Panc1 (cell line): Measurements from ENCODE around the gene CLSTN2. TPM values are rescaled to one million over a fixed set of nuclear protein-coding genes. Genes with fewer than 3 reads are reported as not detected.

Experiments
- ATAC-seq: fragments of 200-7000 bp; cut with Tn5 transposase; 2 replicates; pipeline ENCODE4 v1.9.1; 2020; ENCODE audit warnings: mild to moderate bottlenecking, moderate library complexity
- BruUV-seq: library from RNA; stranded (reverse); fragments of 400-500 nt; replicated peaks from 2 replicates; lab custom pipeline; 2021; lab: Mats Ljungman, UMichigan
- CTCF ChIA-PET: fragments of 300-600 bp; sonication (Branson Sonifier 250); formaldehyde crosslinking; loops from one replicate; lab custom pipeline; 2022; ENCODE audit warnings: antibody characterized with exemption; lab: Charles Lee
- POLR2A ChIA-PET: fragments of 300-600 bp; sonication (Branson Sonifier 250); formaldehyde crosslinking; loops from one replicate; lab custom pipeline; 2022; ENCODE audit warnings: antibody characterized with exemption; lab: Charles Lee
- DNase-seq: peaks from one replicate; pipeline ENCODE4 v3.0.0-alpha.2; 2010; ENCODE audit warnings: low read depth, low spot score
- H3K27ac ChIP-seq: 2 replicates; pipeline ENCODE4 v1.5.1; 2011; ENCODE audit warnings: mild to moderate bottlenecking, low read length, inconsistent platforms
- H3K27me3 ChIP-seq: fragments of 200-500 bp; sonication (Bioruptor generic); 2 replicates; pipeline ENCODE4 v1.6.0; 2014; ENCODE audit warnings: low read length, inconsistent platforms; ENCODE audit not compliant: control insufficient read depth, insufficient read depth
- H3K36me3 ChIP-seq: fragments of 200-500 bp; sonication (Bioruptor generic); 2 replicates; pipeline ENCODE4 v1.5.1; 2014; ENCODE audit warnings: inconsistent platforms, mild to moderate bottlenecking, low read length, moderate library complexity; ENCODE audit not compliant: control insufficient read depth, insufficient read depth
- H3K4me1 ChIP-seq: 2 replicates; pipeline ENCODE4 v1.5.1; 2011; ENCODE audit warnings: inconsistent platforms, mild to moderate bottlenecking, low read length, moderate library complexity; ENCODE audit not compliant: control insufficient read depth, insufficient read depth
- H3K4me3 ChIP-seq, 2 experiments: 2 replicates each; pipeline ENCODE4 v1.5.1; 2011 to 2012; ENCODE audit warnings: low read depth in 2 of 2, low read length in 2 of 2, mild to moderate bottlenecking in 2 of 2, inconsistent platforms in 1 of 2, moderate library complexity in 1 of 2
- H3K9me3 ChIP-seq: fragments of 200-500 bp; sonication (Bioruptor generic); 2 replicates; pipeline ENCODE4 v1.5.1; 2014; ENCODE audit warnings: low read depth, mild to moderate bottlenecking, inconsistent platforms, low read length, moderate library complexity; ENCODE audit not compliant: control insufficient read depth, insufficient read depth
- CTCF ChIP-seq: fragments of 450-650 bp; IDR thresholded peaks from 2 replicates; pipeline ENCODE4 v1.5.1; 2017; ENCODE audit warnings: mild to moderate bottlenecking
- POLR2AphosphoS5 ChIP-seq: IDR thresholded peaks from 2 replicates; pipeline ENCODE4 v1.6.1; 2012; ENCODE audit warnings: mild to moderate bottlenecking, low read depth, low read length, moderate library complexity
- REST ChIP-seq, 2 experiments: IDR thresholded peaks; 2 replicates each; pipeline ENCODE4 v1.6.1; 2011 to 2012; ENCODE audit warnings: low read depth in 2 of 2, control low read depth in 1 of 2, low read length in 1 of 2, mild to moderate bottlenecking in 1 of 2, moderate library complexity in 1 of 2; ENCODE audit not compliant: insufficient read depth in 1 of 2
- SIN3A ChIP-seq: IDR thresholded peaks from 2 replicates; pipeline ENCODE4 v1.6.1; 2012; ENCODE audit warnings: low read depth, mild to moderate bottlenecking, low read length, moderate library complexity, borderline replicate concordance; ENCODE audit not compliant: insufficient read depth
- TCF7L2 ChIP-seq: IDR thresholded peaks from 2 replicates; pipeline ENCODE4 v1.6.1; 2011; ENCODE audit warnings: mild to moderate bottlenecking, low read depth, low read length, inconsistent platforms
- in situ Hi-C: cut with HindIII; loops from 2 replicates; pipeline ENCODE4 v1.10.0; 2016; ENCODE audit warnings: low sequenced_read_pairs, low pct_unique_long_range_greater_than_20kb
- intact Hi-C: fragments of 100-400 bp; cut with micrococcal nuclease; formaldehyde crosslinking; loops from one replicate; pipeline ENCODE4 v1.10.0; 2022; ENCODE audit not compliant: unreplicated experiment
- total RNA-seq: library from RNA; stranded (reverse); gene quantifications from one replicate; pipeline ENCODE4 v1.2.1, GENCODE V29; 2021; ENCODE audit not compliant: unreplicated experiment

CLSTN2 gene
- total RNA-seq, 1 experiment from 2014 or later: 0.03 TPM

- TF ChIP-seq POLR2AphosphoS5 (no peak), REST (IDR thresholded peaks at IDR 0.05; ENCODE audit: insufficient read depth in 1 of 2, low read depth in 2 of 2, low read length in 1 of 2) (no peak), TCF7L2 (no peak), SIN3A (no peak), CTCF (no peak)
- no peaks in the 10 kb centered on the region for H3K4me1 ChIP-seq
- no TSS peak for BruUV-seq
- H3K9me3 ChIP-seq: no peaks in the 10 kb centered on the region
- DNase-seq: no peak
- H3K36me3 ChIP-seq: no peaks in the 10 kb centered on the region
- ATAC-seq: no peak
- ChIA-PET CTCF (no interaction called here), POLR2A (no interaction called here)
- in situ Hi-C loops (no loop called here), intact Hi-C loops (no loop called here)
- H3K4me3 ChIP-seq: no peak overlapping the region
- no peak overlapping the region for H3K27ac ChIP-seq
- no peaks in the 10 kb centered on the region for H3K27me3 ChIP-seq
These were observed 132.5 kb downstream of the CLSTN2 start for GRCh38 chr3:140067487-140067886.

GRCh38 chr3:140068494-140069017 lies 133.6 kb downstream of the CLSTN2 start:
- Histone ChIP-seq H3K27me3 (no peaks in the 10 kb centered on the region), H3K4me1 (no peaks in the 10 kb centered on the region), H3K9me3 (no peaks in the 10 kb centered on the region), H3K36me3 (no peaks in the 10 kb centered on the region), H3K27ac (no peak overlapping the region), H3K4me3 (no peak overlapping the region)
- ChIA-PET POLR2A (no interaction called here), CTCF (no interaction called here)
- in situ Hi-C loops (no loop called here), intact Hi-C loops (no loop called here)
- TF ChIP-seq TCF7L2: no peak
- no peak for TF ChIP-seq POLR2AphosphoS5
- TF ChIP-seq SIN3A: no peak
- no peak for TF ChIP-seq CTCF
- TF ChIP-seq REST (IDR thresholded peaks at IDR 0.05; ENCODE audit: insufficient read depth in 1 of 2, low read depth in 2 of 2, low read length in 1 of 2): no peak
- ATAC-seq: no peak
- no TSS peak for BruUV-seq
- DNase-seq: no peak
